Measurements from ENCODE around the gene ACOX1.

Gene ACOX1

DNA sequence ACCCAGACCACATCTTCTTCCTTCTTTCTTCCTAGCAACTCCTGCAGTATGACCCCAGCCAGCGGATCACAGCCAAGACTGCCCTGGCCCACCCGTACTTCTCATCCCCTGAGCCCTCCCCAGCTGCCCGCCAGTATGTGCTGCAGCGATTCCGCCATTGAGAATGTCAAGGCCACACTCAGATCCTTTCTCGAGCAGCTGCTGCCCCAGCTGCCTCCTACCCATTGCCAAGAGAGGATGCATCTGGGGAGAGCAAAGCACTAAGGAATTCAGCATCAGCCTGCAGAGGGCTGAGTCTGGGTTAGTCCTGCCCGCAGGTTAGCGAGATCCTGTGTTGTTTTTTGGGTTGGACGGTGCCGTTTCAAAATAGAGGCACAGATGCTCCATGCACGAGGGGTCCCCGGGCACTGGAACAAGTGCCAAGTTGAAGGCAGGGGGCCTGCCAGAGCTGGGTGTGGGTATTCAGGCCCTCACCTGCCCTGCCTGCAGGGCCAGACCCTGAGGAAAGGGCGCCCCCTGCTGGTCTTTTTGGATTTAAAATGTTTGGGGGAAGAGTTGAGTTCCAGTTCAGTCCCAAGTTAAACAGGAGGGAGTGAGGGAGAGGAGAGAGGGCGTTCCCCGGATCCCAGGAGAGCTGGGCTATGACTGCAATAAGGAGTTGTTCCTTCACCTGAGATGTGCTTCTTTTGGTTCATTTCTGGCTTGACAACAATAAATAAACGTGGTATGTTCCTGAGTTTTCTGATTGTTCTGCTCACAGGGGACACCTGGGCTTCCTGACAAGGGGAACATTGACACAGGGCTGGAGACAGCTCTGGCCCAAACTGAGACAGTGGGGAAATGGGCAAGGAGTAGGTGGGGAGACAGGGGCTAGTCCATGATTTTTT, 26.5 kb upstream of the ACOX1 start:
- ChIA-PET POLR2A (interaction anchor here (0.6 to 2.2 kb wide), 8 partner anchors 16 to 266 kb away, joined by 3 to 23 read pairs (median 4); partner anchors contain the start of genes ACOX1, EVPL, MRPL38 and TEN1), CTCF (interaction anchor here (0.5 to 12.1 kb wide), 54 partner anchors 9 to 720 kb away, joined by 3 to 224 read pairs (median 4); partner anchors contain the start of genes EXOC7, MRPL38 and TRIM65)
- H3K27ac ChIP-seq (ENCODE audit: extremely low read depth, low read depth, low read length): no peak overlapping the region
- H3K4me1 ChIP-seq (ENCODE audit: control insufficient read depth, insufficient read depth, low read length): no peaks in the 10 kb centered on the region
- peaks cover 0 to 4% of the 10 kb centered on the region in 2 experiments; a peak in 1 of 3 replicates for H3K36me3 ChIP-seq (ENCODE audit: control insufficient read depth in 2 of 2, insufficient read depth in 1 of 2, low read length in 2 of 2)
- no peaks in the 10 kb centered on the region for H3K9me3 ChIP-seq (ENCODE audit: control insufficient read depth, insufficient read depth, low read depth, low read length)
- H3K4me3 ChIP-seq (ENCODE audit: low read depth, low read length): no peak overlapping the region
- TF ChIP-seq ZBTB8A (tag by site-specific recombination; IDR thresholded peaks at IDR 0.05) (peak; percentile 34; the same call in 1 of the 2 replicates), IKZF3 (tag by site-specific recombination; IDR thresholded peaks at IDR 0.05) (0 out of 2 replicates have a peak, but pooled peaks have one; percentile 27), ZNF654 (tag by site-specific recombination; IDR thresholded peaks at IDR 0.05; ENCODE audit: low read depth) (peak; percentile 93), KLF1 (tag by site-specific recombination; IDR thresholded peaks at IDR 0.05) (peak; percentile 44; the same call in 1 of the 2 replicates), ZNF335 (tag by site-specific recombination; conservative IDR thresholded peaks at IDR 0.05) (peak; percentile 56), GLIS2 (tag by site-specific recombination; IDR thresholded peaks at IDR 0.05) (0 out of 2 replicates have a peak, but pooled peaks have one; percentile 20), SP3 (tag by site-specific recombination; IDR thresholded peaks at IDR 0.05) (peak; percentile 34; the same call in 1 of the 2 replicates), ZEB2 (tag by site-specific recombination; IDR thresholded peaks at IDR 0.05) (peak; percentile 60), ZNF600 (tag by site-specific recombination; IDR thresholded peaks at IDR 0.05) (0 out of 2 replicates have a peak, but pooled peaks have one; percentile 42), ZBTB17 (tag by site-specific recombination; IDR thresholded peaks at IDR 0.05) (peak; percentile 51), TRIM28 (IDR thresholded peaks at IDR 0.05; ENCODE audit: borderline replicate concordance, low read length) (no peak)
- TF ChIP-seq, protein P1, sequence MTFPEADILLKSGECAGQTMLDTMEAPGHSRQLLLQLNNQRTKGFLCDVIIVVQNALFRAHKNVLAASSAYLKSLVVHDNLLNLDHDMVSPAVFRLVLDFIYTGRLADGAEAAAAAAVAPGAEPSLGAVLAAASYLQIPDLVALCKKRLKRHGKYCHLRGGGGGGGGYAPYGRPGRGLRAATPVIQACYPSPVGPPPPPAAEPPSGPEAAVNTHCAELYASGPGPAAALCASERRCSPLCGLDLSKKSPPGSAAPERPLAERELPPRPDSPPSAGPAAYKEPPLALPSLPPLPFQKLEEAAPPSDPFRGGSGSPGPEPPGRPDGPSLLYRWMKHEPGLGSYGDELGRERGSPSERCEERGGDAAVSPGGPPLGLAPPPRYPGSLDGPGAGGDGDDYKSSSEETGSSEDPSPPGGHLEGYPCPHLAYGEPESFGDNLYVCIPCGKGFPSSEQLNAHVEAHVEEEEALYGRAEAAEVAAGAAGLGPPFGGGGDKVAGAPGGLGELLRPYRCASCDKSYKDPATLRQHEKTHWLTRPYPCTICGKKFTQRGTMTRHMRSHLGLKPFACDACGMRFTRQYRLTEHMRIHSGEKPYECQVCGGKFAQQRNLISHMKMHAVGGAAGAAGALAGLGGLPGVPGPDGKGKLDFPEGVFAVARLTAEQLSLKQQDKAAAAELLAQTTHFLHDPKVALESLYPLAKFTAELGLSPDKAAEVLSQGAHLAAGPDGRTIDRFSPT (tag by site-specific recombination; IDR thresholded peaks at IDR 0.05): no peak
- TF ChIP-seq, protein P2, sequence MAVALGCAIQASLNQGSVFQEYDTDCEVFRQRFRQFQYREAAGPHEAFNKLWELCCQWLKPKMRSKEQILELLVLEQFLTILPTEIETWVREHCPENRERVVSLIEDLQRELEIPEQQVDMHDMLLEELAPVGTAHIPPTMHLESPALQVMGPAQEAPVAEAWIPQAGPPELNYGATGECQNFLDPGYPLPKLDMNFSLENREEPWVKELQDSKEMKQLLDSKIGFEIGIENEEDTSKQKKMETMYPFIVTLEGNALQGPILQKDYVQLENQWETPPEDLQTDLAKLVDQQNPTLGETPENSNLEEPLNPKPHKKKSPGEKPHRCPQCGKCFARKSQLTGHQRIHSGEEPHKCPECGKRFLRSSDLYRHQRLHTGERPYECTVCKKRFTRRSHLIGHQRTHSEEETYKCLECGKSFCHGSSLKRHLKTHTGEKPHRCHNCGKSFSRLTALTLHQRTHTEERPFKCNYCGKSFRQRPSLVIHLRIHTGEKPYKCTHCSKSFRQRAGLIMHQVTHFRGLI (tag by site-specific recombination; IDR thresholded peaks at IDR 0.05): no peak
- TF ChIP-seq, protein P3, sequence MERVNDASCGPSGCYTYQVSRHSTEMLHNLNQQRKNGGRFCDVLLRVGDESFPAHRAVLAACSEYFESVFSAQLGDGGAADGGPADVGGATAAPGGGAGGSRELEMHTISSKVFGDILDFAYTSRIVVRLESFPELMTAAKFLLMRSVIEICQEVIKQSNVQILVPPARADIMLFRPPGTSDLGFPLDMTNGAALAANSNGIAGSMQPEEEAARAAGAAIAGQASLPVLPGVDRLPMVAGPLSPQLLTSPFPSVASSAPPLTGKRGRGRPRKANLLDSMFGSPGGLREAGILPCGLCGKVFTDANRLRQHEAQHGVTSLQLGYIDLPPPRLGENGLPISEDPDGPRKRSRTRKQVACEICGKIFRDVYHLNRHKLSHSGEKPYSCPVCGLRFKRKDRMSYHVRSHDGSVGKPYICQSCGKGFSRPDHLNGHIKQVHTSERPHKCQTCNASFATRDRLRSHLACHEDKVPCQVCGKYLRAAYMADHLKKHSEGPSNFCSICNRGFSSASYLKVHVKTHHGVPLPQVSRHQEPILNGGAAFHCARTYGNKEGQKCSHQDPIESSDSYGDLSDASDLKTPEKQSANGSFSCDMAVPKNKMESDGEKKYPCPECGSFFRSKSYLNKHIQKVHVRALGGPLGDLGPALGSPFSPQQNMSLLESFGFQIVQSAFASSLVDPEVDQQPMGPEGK (tag by site-specific recombination; IDR thresholded peaks at IDR 0.05): peak; percentile 31
- TF ChIP-seq, protein P4, sequence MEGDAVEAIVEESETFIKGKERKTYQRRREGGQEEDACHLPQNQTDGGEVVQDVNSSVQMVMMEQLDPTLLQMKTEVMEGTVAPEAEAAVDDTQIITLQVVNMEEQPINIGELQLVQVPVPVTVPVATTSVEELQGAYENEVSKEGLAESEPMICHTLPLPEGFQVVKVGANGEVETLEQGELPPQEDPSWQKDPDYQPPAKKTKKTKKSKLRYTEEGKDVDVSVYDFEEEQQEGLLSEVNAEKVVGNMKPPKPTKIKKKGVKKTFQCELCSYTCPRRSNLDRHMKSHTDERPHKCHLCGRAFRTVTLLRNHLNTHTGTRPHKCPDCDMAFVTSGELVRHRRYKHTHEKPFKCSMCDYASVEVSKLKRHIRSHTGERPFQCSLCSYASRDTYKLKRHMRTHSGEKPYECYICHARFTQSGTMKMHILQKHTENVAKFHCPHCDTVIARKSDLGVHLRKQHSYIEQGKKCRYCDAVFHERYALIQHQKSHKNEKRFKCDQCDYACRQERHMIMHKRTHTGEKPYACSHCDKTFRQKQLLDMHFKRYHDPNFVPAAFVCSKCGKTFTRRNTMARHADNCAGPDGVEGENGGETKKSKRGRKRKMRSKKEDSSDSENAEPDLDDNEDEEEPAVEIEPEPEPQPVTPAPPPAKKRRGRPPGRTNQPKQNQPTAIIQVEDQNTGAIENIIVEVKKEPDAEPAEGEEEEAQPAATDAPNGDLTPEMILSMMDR (tag by site-specific recombination; IDR thresholded peaks at IDR 0.05): peak; percentile 90
- TF ChIP-seq, protein P5, sequence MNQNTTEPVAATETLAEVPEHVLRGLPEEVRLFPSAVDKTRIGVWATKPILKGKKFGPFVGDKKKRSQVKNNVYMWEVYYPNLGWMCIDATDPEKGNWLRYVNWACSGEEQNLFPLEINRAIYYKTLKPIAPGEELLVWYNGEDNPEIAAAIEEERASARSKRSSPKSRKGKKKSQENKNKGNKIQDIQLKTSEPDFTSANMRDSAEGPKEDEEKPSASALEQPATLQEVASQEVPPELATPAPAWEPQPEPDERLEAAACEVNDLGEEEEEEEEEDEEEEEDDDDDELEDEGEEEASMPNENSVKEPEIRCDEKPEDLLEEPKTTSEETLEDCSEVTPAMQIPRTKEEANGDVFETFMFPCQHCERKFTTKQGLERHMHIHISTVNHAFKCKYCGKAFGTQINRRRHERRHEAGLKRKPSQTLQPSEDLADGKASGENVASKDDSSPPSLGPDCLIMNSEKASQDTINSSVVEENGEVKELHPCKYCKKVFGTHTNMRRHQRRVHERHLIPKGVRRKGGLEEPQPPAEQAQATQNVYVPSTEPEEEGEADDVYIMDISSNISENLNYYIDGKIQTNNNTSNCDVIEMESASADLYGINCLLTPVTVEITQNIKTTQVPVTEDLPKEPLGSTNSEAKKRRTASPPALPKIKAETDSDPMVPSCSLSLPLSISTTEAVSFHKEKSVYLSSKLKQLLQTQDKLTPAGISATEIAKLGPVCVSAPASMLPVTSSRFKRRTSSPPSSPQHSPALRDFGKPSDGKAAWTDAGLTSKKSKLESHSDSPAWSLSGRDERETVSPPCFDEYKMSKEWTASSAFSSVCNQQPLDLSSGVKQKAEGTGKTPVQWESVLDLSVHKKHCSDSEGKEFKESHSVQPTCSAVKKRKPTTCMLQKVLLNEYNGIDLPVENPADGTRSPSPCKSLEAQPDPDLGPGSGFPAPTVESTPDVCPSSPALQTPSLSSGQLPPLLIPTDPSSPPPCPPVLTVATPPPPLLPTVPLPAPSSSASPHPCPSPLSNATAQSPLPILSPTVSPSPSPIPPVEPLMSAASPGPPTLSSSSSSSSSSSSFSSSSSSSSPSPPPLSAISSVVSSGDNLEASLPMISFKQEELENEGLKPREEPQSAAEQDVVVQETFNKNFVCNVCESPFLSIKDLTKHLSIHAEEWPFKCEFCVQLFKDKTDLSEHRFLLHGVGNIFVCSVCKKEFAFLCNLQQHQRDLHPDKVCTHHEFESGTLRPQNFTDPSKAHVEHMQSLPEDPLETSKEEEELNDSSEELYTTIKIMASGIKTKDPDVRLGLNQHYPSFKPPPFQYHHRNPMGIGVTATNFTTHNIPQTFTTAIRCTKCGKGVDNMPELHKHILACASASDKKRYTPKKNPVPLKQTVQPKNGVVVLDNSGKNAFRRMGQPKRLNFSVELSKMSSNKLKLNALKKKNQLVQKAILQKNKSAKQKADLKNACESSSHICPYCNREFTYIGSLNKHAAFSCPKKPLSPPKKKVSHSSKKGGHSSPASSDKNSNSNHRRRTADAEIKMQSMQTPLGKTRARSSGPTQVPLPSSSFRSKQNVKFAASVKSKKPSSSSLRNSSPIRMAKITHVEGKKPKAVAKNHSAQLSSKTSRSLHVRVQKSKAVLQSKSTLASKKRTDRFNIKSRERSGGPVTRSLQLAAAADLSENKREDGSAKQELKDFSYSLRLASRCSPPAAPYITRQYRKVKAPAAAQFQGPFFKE (tag by site-specific recombination; IDR thresholded peaks at IDR 0.05; ENCODE audit: borderline replicate concordance): no peak

Data from HEK293 (cell line).